OCI-LY7 (cell line): ENCODE measurements around the gene MRGPRX3. TPM values are rescaled to one million over a fixed set of nuclear protein-coding genes. Genes with fewer than 3 reads are reported as not detected.

ENCODE experiments used
- BruUV-seq: library from RNA; stranded (reverse); fragments of 400-500 nt; replicated peaks from 2 replicates; lab custom pipeline; 2021; lab: Mats Ljungman, UMichigan
- CTCF ChIA-PET: fragments of 300-600 bp; sonication (Branson Sonifier 250); formaldehyde crosslinking; loops from one replicate; lab custom pipeline; 2022; ENCODE audit warnings: antibody characterized with exemption; ENCODE audit not compliant: unreplicated experiment; lab: Charles Lee
- POLR2A ChIA-PET: fragments of 300-600 bp; sonication (Branson Sonifier 250); formaldehyde crosslinking; loops from one replicate; lab custom pipeline; 2022; ENCODE audit warnings: antibody characterized with exemption; lab: Charles Lee
- DNase-seq: peaks from one replicate; pipeline ENCODE4 v3.0.0-alpha.2; 2015; ENCODE audit warnings: low spot score
- H2AFZ ChIP-seq: fragments of 200-600 bp; sonication (generic), shearing (Covaris generic); 2 replicates; pipeline ENCODE4 v1.6.1; 2014; ENCODE audit warnings: mild to moderate bottlenecking, antibody characterized with exemption, low read length, moderate library complexity
- H3K27ac ChIP-seq: fragments of 200-600 bp; sonication (generic); 2 replicates; pipeline ENCODE4 v1.5.1; 2014; ENCODE audit warnings: mixed run types, low read depth, mild to moderate bottlenecking, moderate library complexity, low read length, inconsistent platforms; ENCODE audit not compliant: poor library complexity, severe bottlenecking
- H3K36me3 ChIP-seq: fragments of 200-600 bp; sonication (generic); 2 replicates; pipeline ENCODE4 v1.6.1; 2014; ENCODE audit warnings: mild to moderate bottlenecking, antibody characterized with exemption, low read length, moderate library complexity, mixed read lengths; ENCODE audit not compliant: insufficient read depth
- H3K4me1 ChIP-seq: fragments of 200-600 bp; sonication (generic); 2 replicates; pipeline ENCODE4 v1.5.1; 2014; ENCODE audit warnings: mild to moderate bottlenecking, low read length; ENCODE audit not compliant: insufficient read depth, poor library complexity, severe bottlenecking
- H3K4me2 ChIP-seq: fragments of 200-600 bp; sonication (generic); 2 replicates; pipeline ENCODE4 v1.6.1; 2014; ENCODE audit warnings: mild to moderate bottlenecking, low read length
- H3K4me3 ChIP-seq: fragments of 200-600 bp; sonication (generic); 2 replicates; pipeline ENCODE4 v1.5.1; 2014; ENCODE audit warnings: mild to moderate bottlenecking, low read depth, low read length; ENCODE audit not compliant: poor library complexity, severe bottlenecking
- H3K79me2 ChIP-seq: fragments of 200-600 bp; sonication (generic); 2 replicates; pipeline ENCODE4 v1.6.1; 2016; ENCODE audit warnings: low read depth, mild to moderate bottlenecking, low read length, moderate library complexity, mixed read lengths; ENCODE audit not compliant: insufficient read depth
- H3K9me2 ChIP-seq: fragments of 200-600 bp; sonication (generic); 2 replicates; pipeline ENCODE4 v1.6.1; 2016; ENCODE audit warnings: mild to moderate bottlenecking, low read length, mixed read lengths; ENCODE audit not compliant: insufficient read depth
- H3K9me3 ChIP-seq: fragments of 200-600 bp; sonication (generic); 2 replicates; pipeline ENCODE4 v1.6.1; 2014; ENCODE audit warnings: mild to moderate bottlenecking, mixed run types, low read length, mixed read lengths
- H4K20me1 ChIP-seq: fragments of 200-600 bp; sonication (generic); 2 replicates; pipeline ENCODE4 v1.6.1; 2014; ENCODE audit warnings: mild to moderate bottlenecking, antibody characterized with exemption, low read length, moderate library complexity, mixed read lengths; ENCODE audit not compliant: insufficient read depth
- CTCF ChIP-seq: fragments of 200-600 bp; sonication (generic); conservative IDR thresholded peaks from 2 replicates; pipeline ENCODE4 v1.5.1; 2014; ENCODE audit warnings: mild to moderate bottlenecking, antibody characterized with exemption, low read length, moderate library complexity, mixed read lengths
- EZH2phosphoT487 ChIP-seq: fragments of 200-600 bp; sonication (generic); IDR thresholded peaks from 2 replicates; pipeline ENCODE4 v1.6.1; 2018; ENCODE audit warnings: low read depth, borderline replicate concordance, mild to moderate bottlenecking, mixed run types, antibody characterized with exemption, low read length, moderate library complexity, mixed read lengths
- intact Hi-C: fragments of 100-400 bp; cut with micrococcal nuclease; formaldehyde crosslinking; loops from one replicate; pipeline ENCODE4 v1.10.0; 2022; ENCODE audit not compliant: unreplicated experiment
- total RNA-seq, 2 experiments: library from RNA; depleted of rRNA in 1 of 2; stranded (reverse); fragments of >200 nt in 1 of 2; shearing (Covaris generic) in 1 of 2; gene quantifications; 2 replicates each; pipeline ENCODE4 v1.2.3, GENCODE V29; 2014 to 2022

The MRGPRX3 gene
- total RNA-seq, 2 experiments from 2014 or later = not detected

- ChIA-PET CTCF (no interaction called here), POLR2A (no interaction called here)
- H3K79me2 ChIP-seq = no peaks in the 10 kb centered on the region
- TF ChIP-seq CTCF = no peak
- TF ChIP-seq EZH2phosphoT487 = no peak
- no peaks in the 10 kb centered on the region for H3K9me2 ChIP-seq
- H3K27ac ChIP-seq = no peak overlapping the region
- no peak overlapping the region for H3K4me3 ChIP-seq
- no peaks in the 10 kb centered on the region for H3K36me3 ChIP-seq
- H2AFZ ChIP-seq = no peak overlapping the region
- intact Hi-C loops = no loop called here
- no peak for DNase-seq
- no peak overlapping the region for H3K4me2 ChIP-seq
- peaks cover 5% of the 10 kb centered on the region for H3K4me1 ChIP-seq
- no TSS peak for BruUV-seq
- no peaks in the 10 kb centered on the region for H4K20me1 ChIP-seq
- no peaks in the 10 kb centered on the region for H3K9me3 ChIP-seq
These were observed 11.9 kb downstream of the MRGPRX3 start for GRCh38 chr11:18144243-18144642.

GRCh38 chr11:18145025-18145424, 12.7 kb downstream of the MRGPRX3 start:
- ChIA-PET POLR2A (no interaction called here), CTCF (no interaction called here)
- Histone ChIP-seq H2AFZ (no peak overlapping the region), H3K4me1 (peaks cover 5% of the 10 kb centered on the region), H3K4me2 (no peak overlapping the region), H3K79me2 (no peaks in the 10 kb centered on the region), H3K4me3 (no peak overlapping the region), H3K9me2 (no peaks in the 10 kb centered on the region), H3K9me3 (no peaks in the 10 kb centered on the region), H3K27ac (no peak overlapping the region), H3K36me3 (no peaks in the 10 kb centered on the region), H4K20me1 (no peaks in the 10 kb centered on the region)
- BruUV-seq = no TSS peak
- TF ChIP-seq EZH2phosphoT487 (no peak), CTCF (peak; percentile 60)
- intact Hi-C loops = no loop called here
- DNase-seq = no peak

GRCh38 chr11:18145837-18146236, 13.5 kb downstream of the MRGPRX3 start:
- Histone ChIP-seq H4K20me1 (no peaks in the 10 kb centered on the region), H3K9me2 (no peaks in the 10 kb centered on the region), H3K79me2 (no peaks in the 10 kb centered on the region), H3K4me3 (no peak overlapping the region), H3K27ac (no peak overlapping the region), H3K9me3 (no peaks in the 10 kb centered on the region), H2AFZ (no peak overlapping the region), H3K4me2 (no peak overlapping the region), H3K4me1 (peaks cover 5% of the 10 kb centered on the region), H3K36me3 (no peaks in the 10 kb centered on the region)
- TF ChIP-seq CTCF (no peak), EZH2phosphoT487 (no peak)
- intact Hi-C loops = no loop called here
- POLR2A ChIA-PET = interaction anchor here (0.7 kb wide), 1 partner anchor 13 kb away, joined by 4 read pairs; no protein-coding TSS in a partner anchor
- CTCF ChIA-PET = no interaction called here
- DNase-seq = no peak
- no TSS peak for BruUV-seq
